Lung (tissue), 12 donors: ENCODE measurements around the gene IRF8. TPM values are rescaled to one million over a fixed set of nuclear protein-coding genes. Genes with fewer than 3 reads are reported as not detected.
A peak's percentile ranks its signal among the peaks of the same experiment; 100 is the strongest.

ENCODE experiments used
- ATAC-seq: fragments of 200-7000 bp; cut with Tn5 transposase; one replicate; pipeline ENCODE4 v1.9.1; 2020; ENCODE audit warnings: moderate number of reproducible peaks; ENCODE audit not compliant: insufficient read depth, low FRiP score
- DNase-seq, 3 donors: peaks; one replicate each; pipeline ENCODE4 v3.0.0-alpha.2; 2013 to 2017
- H3K27ac ChIP-seq, 2 donors: one replicate each; pipeline ENCODE4 v1.5.1; 2013; ENCODE audit warnings: mild to moderate bottlenecking in 2 of 2, moderate library complexity in 2 of 2, control low read depth in 1 of 2, inconsistent platforms in 1 of 2, low read depth in 1 of 2, low read length in 1 of 2
- H3K27me3 ChIP-seq, 3 donors: one replicate each; pipeline ENCODE4 v1.5.1; 2013; ENCODE audit warnings: low read length in 2 of 3; ENCODE audit not compliant: control insufficient read depth in 3 of 3, insufficient read depth in 3 of 3
- H3K36me3 ChIP-seq, 4 donors: one replicate each; pipeline ENCODE4 v1.5.1; 2013; ENCODE audit warnings: low read length in 4 of 4, mild to moderate bottlenecking in 1 of 4, moderate library complexity in 1 of 4; ENCODE audit not compliant: control insufficient read depth in 4 of 4, insufficient read depth in 4 of 4
- H3K4me1 ChIP-seq, 5 donors: one replicate each; pipeline ENCODE4 v1.5.1; 2013; ENCODE audit warnings: low read length in 5 of 5, mild to moderate bottlenecking in 2 of 5, moderate library complexity in 1 of 5; ENCODE audit not compliant: control insufficient read depth in 5 of 5, insufficient read depth in 5 of 5
- H3K4me3 ChIP-seq: one replicate; pipeline ENCODE4 v1.5.1; 2013; ENCODE audit warnings: mild to moderate bottlenecking, control low read depth, moderate library complexity
- H3K9ac ChIP-seq, 2 donors: one replicate each; pipeline ENCODE4 v1.5.1; 2013; ENCODE audit warnings: low read length in 2 of 2, control low read depth in 1 of 2; ENCODE audit not compliant: insufficient read depth in 1 of 2
- H3K9me3 ChIP-seq, 4 donors: one replicate each; pipeline ENCODE4 v1.5.1; 2013; ENCODE audit warnings: low read length in 3 of 4, mild to moderate bottlenecking in 1 of 4, moderate library complexity in 1 of 4; ENCODE audit not compliant: control insufficient read depth in 4 of 4, insufficient read depth in 3 of 4
- CTCF ChIP-seq: IDR thresholded peaks from 2 replicates; pipeline ENCODE4 v1.5.1; 2012; ENCODE audit warnings: mild to moderate bottlenecking; ENCODE audit errors: control extremely low read depth, extremely low read depth
- WGBS, 2 donors: extraction: QIAGEN DNeasy Blood & Tissue Kit; methylation state at CpG; one replicate each; pipeline ENCODE4 v1.1.7; 2013; 5-methylcytosine and 5-hydroxymethylcytosine counted together
- polyA plus RNA-seq, 2 donors: library from polyadenylated mRNA; stranded (reverse); fragments of 200-250 nt; gene quantifications; one replicate each; pipeline ENCODE4 v1.2.1, GENCODE V29; 2013
- total RNA-seq, 2 donors: library from RNA; depleted of rRNA in 1 of 2; stranded (reverse); fragments of >200 nt in 1 of 2; gene quantifications; one replicate each; pipeline ENCODE4 v1.2.1, GENCODE V29; 2014 to 2021
- donor health status: control.
- donor health status: control.
- donor health status: Bipolar disorder and iron deficiency.
- donor health status: healthy.
- donor health status: DM: yes; HTN: yes; CAD: no.

The IRF8 gene
- total and polyA plus RNA-seq, 4 donors: 7.3 to 48.3 (median 37.0) TPM

- no peak overlapping the region for H3K4me3 ChIP-seq
- no peak for DNase-seq
- TF ChIP-seq CTCF: no peak
- H3K9ac ChIP-seq: no peak overlapping the region
- peaks cover 0 to 3% (median 0%) of the 10 kb centered on the region in 4 donors for H3K9me3 ChIP-seq
- no peak for ATAC-seq
- no peaks in the 10 kb centered on the region for H3K27me3 ChIP-seq
- H3K4me1 ChIP-seq: peaks cover 0 to 48% (median 7%) of the 10 kb centered on the region in 5 donors
- H3K36me3 ChIP-seq: peaks cover 0 to 11% (median 0%) of the 10 kb centered on the region in 4 donors
- H3K27ac ChIP-seq: no peak overlapping the region
- WGBS, 2 donors: 85 to 91% methylated on average over 17 of the region's 17 CpGs
Observed at GRCh38 chr16:85909932-85910853, 11.2 kb downstream of the IRF8 start.

- DNase-seq (no peak), ATAC-seq (no peak)
- Histone ChIP-seq H3K9me3 (no peaks in the 10 kb centered on the region), H3K4me1 (peaks cover 0 to 48% (median 7%) of the 10 kb centered on the region in 5 donors), H3K27ac (no peak overlapping the region), H3K9ac (no peak overlapping the region), H3K4me3 (no peak overlapping the region), H3K27me3 (no peaks in the 10 kb centered on the region), H3K36me3 (peaks cover 0 to 11% (median 0%) of the 10 kb centered on the region in 4 donors)
- 81 to 82% methylated on average over 9 of the region's 9 CpGs for WGBS, 2 donors
- TF ChIP-seq CTCF: no peak
Observed at GRCh38 chr16:85910854-85911247, 11.9 kb downstream of the IRF8 start.

- ATAC-seq (no peak), DNase-seq (no peak)
- H3K4me3 ChIP-seq: no peak overlapping the region
- no peaks in the 10 kb centered on the region for H3K27me3 ChIP-seq
- H3K27ac ChIP-seq: peak overlapping the region in 1 of 2 donors; percentile 48
- 87% methylated on average over 15 of the region's 15 CpGs for WGBS, 2 donors
- H3K9ac ChIP-seq: no peak overlapping the region
- no peak for TF ChIP-seq CTCF
- H3K9me3 ChIP-seq: peaks cover 0 to 2% (median 0%) of the 10 kb centered on the region in 4 donors
- H3K36me3 ChIP-seq: peaks cover 0 to 11% (median 0%) of the 10 kb centered on the region in 4 donors
- peaks cover 0 to 51% (median 10%) of the 10 kb centered on the region in 5 donors for H3K4me1 ChIP-seq
Observed at GRCh38 chr16:85911251-85911930, 12.4 kb downstream of the IRF8 start.
